H1 (cell line): ENCODE data around the gene CELF4. TPM values are rescaled to one million over a fixed set of nuclear protein-coding genes. Genes with fewer than 3 reads are reported as not detected.

ENCODE experiments used
- polyA plus RNA-seq, 7 experiments: library from polyadenylated mRNA; depleted of rRNA in 3 of 7; stranded (reverse) in 5 of 7; unstranded in 2 of 7; fragments of >200 nt in 5 of 7; fragments of 200-250 nt in 2 of 7; gene quantifications; 1 replicate in 5 of 7; 2 replicates in 1 of 7; 4 replicates in 1 of 7; pipeline versions ENCODE4 v1.2.1 to v1.2.3, GENCODE V29; 2011 to 2013; ENCODE audit warnings: missing spikeins in 2 of 7, mixed read lengths in 2 of 7
- total RNA-seq: library from RNA; stranded (reverse); fragmentation: NEBNext Ultra II Directional; extraction: Animal tissue kit (Norgen Biotek cat#: 25700); gene quantifications from 2 replicates; pipeline ENCODE4 v1.2.1, GENCODE V29; 2021
- TF ChIP-seq, protein P1 (sequence below): fragments of 300-600 bp; sonication (generic); IDR thresholded peaks from 2 replicates; pipeline ENCODE4 v1.7.1; 2012; ENCODE audit warnings: low read length, moderate library complexity, mild to moderate bottlenecking, inconsistent platforms; ENCODE audit not compliant: insufficient replicate concordance

The CELF4 gene
- total and polyA plus RNA-seq, 2 of the 8 experiments (the other 6 are each of a cell fraction or from before 2014, with no cell fraction given), result 1.6 to 3.4 TPM

DNA sequence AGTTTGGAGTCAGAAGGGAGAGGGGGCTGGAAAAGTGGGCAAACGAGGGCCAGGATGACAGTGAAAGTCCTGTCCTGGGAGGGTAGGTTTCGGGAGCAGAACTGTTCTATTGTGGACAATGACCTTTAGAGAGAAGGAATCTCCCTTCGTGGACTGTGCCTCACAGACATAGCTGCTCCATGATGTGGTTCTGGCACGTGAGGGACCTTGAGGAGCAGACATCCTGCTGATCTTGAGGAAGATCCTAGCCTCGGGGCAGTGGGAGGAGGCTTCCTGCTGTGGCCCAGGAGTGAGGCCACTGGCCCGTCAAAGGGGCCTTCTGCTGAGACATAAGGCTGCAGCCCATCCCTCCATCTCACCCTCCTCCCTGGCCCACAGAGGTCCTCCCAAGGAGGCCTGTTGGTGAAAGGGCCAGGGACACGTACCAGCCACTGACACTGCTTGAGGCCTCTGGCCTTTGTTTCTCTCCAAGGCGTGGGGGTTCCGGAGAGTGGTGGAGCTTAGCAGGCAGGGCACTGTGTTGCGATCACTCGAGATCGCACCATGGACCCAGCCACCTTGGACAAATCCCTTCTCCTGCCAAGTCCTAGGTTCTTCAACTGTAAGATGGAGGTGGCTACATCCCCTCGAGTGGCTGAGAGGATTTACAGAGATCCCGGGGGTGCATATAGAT lies 167.2 kb downstream of the CELF4 start (continued):
- TF ChIP-seq, protein P1, sequence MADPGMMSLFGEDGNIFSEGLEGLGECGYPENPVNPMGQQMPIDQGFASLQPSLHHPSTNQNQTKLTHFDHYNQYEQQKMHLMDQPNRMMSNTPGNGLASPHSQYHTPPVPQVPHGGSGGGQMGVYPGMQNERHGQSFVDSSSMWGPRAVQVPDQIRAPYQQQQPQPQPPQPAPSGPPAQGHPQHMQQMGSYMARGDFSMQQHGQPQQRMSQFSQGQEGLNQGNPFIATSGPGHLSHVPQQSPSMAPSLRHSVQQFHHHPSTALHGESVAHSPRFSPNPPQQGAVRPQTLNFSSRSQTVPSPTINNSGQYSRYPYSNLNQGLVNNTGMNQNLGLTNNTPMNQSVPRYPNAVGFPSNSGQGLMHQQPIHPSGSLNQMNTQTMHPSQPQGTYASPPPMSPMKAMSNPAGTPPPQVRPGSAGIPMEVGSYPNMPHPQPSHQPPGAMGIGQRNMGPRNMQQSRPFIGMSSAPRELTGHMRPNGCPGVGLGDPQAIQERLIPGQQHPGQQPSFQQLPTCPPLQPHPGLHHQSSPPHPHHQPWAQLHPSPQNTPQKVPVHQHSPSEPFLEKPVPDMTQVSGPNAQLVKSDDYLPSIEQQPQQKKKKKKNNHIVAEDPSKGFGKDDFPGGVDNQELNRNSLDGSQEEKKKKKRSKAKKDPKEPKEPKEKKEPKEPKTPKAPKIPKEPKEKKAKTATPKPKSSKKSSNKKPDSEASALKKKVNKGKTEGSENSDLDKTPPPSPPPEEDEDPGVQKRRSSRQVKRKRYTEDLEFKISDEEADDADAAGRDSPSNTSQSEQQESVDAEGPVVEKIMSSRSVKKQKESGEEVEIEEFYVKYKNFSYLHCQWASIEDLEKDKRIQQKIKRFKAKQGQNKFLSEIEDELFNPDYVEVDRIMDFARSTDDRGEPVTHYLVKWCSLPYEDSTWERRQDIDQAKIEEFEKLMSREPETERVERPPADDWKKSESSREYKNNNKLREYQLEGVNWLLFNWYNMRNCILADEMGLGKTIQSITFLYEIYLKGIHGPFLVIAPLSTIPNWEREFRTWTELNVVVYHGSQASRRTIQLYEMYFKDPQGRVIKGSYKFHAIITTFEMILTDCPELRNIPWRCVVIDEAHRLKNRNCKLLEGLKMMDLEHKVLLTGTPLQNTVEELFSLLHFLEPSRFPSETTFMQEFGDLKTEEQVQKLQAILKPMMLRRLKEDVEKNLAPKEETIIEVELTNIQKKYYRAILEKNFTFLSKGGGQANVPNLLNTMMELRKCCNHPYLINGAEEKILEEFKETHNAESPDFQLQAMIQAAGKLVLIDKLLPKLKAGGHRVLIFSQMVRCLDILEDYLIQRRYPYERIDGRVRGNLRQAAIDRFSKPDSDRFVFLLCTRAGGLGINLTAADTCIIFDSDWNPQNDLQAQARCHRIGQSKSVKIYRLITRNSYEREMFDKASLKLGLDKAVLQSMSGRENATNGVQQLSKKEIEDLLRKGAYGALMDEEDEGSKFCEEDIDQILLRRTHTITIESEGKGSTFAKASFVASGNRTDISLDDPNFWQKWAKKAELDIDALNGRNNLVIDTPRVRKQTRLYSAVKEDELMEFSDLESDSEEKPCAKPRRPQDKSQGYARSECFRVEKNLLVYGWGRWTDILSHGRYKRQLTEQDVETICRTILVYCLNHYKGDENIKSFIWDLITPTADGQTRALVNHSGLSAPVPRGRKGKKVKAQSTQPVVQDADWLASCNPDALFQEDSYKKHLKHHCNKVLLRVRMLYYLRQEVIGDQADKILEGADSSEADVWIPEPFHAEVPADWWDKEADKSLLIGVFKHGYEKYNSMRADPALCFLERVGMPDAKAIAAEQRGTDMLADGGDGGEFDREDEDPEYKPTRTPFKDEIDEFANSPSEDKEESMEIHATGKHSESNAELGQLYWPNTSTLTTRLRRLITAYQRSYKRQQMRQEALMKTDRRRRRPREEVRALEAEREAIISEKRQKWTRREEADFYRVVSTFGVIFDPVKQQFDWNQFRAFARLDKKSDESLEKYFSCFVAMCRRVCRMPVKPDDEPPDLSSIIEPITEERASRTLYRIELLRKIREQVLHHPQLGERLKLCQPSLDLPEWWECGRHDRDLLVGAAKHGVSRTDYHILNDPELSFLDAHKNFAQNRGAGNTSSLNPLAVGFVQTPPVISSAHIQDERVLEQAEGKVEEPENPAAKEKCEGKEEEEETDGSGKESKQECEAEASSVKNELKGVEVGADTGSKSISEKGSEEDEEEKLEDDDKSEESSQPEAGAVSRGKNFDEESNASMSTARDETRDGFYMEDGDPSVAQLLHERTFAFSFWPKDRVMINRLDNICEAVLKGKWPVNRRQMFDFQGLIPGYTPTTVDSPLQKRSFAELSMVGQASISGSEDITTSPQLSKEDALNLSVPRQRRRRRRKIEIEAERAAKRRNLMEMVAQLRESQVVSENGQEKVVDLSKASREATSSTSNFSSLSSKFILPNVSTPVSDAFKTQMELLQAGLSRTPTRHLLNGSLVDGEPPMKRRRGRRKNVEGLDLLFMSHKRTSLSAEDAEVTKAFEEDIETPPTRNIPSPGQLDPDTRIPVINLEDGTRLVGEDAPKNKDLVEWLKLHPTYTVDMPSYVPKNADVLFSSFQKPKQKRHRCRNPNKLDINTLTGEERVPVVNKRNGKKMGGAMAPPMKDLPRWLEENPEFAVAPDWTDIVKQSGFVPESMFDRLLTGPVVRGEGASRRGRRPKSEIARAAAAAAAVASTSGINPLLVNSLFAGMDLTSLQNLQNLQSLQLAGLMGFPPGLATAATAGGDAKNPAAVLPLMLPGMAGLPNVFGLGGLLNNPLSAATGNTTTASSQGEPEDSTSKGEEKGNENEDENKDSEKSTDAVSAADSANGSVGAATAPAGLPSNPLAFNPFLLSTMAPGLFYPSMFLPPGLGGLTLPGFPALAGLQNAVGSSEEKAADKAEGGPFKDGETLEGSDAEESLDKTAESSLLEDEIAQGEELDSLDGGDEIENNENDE, result no peak
